HCT116 (cell line): Measurements from ENCODE around the gene SLC16A12. TPM values are rescaled to one million over a fixed set of nuclear protein-coding genes. Genes with fewer than 3 reads are reported as not detected.

ENCODE experiments used
- ATAC-seq: fragments of 200-7000 bp; cut with Tn5 transposase; 2 replicates; pipeline ENCODE4 v1.9.1; 2020; ENCODE audit warnings: mild to moderate bottlenecking, moderate library complexity
- BruUV-seq: library from RNA; stranded (reverse); fragments of 400-500 nt; replicated peaks from 2 replicates; lab custom pipeline; 2021; lab: Mats Ljungman, UMichigan
- CTCF ChIA-PET: fragments of 300-600 bp; sonication (Branson Sonifier 250); formaldehyde crosslinking; loops from one replicate; lab custom pipeline; 2021; ENCODE audit warnings: antibody characterized with exemption; lab: Charles Lee
- POLR2A ChIA-PET: fragments of 300-600, 350-600 bp; sonication (Branson Sonifier 250); formaldehyde crosslinking; loops from one replicate; lab custom pipeline; 2021; ENCODE audit warnings: antibody characterized with exemption; lab: Charles Lee
- RAD21 ChIA-PET, 2 experiments: fragments of 300-600 bp; sonication (Branson Sonifier 250); formaldehyde crosslinking; loops; one replicate each; lab custom pipeline; 2023; ENCODE audit warnings: low total read pairs in 2 of 2; ENCODE audit not compliant: uncharacterized antibody in 2 of 2, unreplicated experiment in 2 of 2, low non-redundant PET in 1 of 2; lab: Charles Lee
- DNase-seq: peaks from one replicate; pipeline ENCODE4 v3.0.0-alpha.2; 2010; ENCODE audit warnings: low read depth, low spot score
- H2AFZ ChIP-seq: fragments of 200-600 bp; shearing (Covaris generic), sonication (generic); 2 replicates; pipeline ENCODE4 v1.6.1; 2017; ENCODE audit warnings: low read depth, mixed run types, mixed read lengths, antibody characterized with exemption, low read length; ENCODE audit not compliant: poor library complexity, severe bottlenecking
- H3K27ac ChIP-seq: 2 replicates; pipeline ENCODE4 v1.5.1; 2012; ENCODE audit warnings: low read depth, low read length
- H3K27me3 ChIP-seq: fragments of 200-600 bp; sonication (generic); 2 replicates; pipeline ENCODE4 v1.6.1; 2016; ENCODE audit warnings: mixed run types, low read length, mixed read lengths; ENCODE audit not compliant: insufficient read depth
- H3K36me3 ChIP-seq, 2 experiments: fragments of 200-500 bp in 1 of 2; fragments of 200-600 bp in 1 of 2; sonication (Bioruptor generic) in 1 of 2; sonication (generic) in 1 of 2; 2 replicates each; pipeline versions ENCODE4 v1.5.1 to v1.6.1; 2014 to 2016; ENCODE audit warnings: low read length in 2 of 2, inconsistent platforms in 1 of 2, mixed read lengths in 1 of 2, mixed run types in 1 of 2; ENCODE audit not compliant: insufficient read depth in 2 of 2, control insufficient read depth in 1 of 2
- H3K4me1 ChIP-seq, 2 experiments: fragments of 200-600 bp in 1 of 2; sonication (generic) in 1 of 2; 2 replicates each; pipeline versions ENCODE4 v1.5.1 to v1.6.1; 2012 to 2017; ENCODE audit warnings: low read length in 2 of 2, inconsistent platforms in 1 of 2, mild to moderate bottlenecking in 1 of 2, mixed read lengths in 1 of 2, mixed run types in 1 of 2, moderate library complexity in 1 of 2; ENCODE audit not compliant: insufficient read depth in 2 of 2, control insufficient read depth in 1 of 2
- H3K4me2 ChIP-seq: fragments of 200-600 bp; sonication (generic); 2 replicates; pipeline ENCODE4 v1.6.1; 2017; ENCODE audit warnings: mixed run types, low read length, mixed read lengths
- H3K4me3 ChIP-seq, 2 experiments: fragments of 200-600 bp in 1 of 2; sonication (generic) in 1 of 2; replicated peaks in 1 of 2; 2 replicates each; pipeline ENCODE4 v1.5.1; 2011 to 2016; ENCODE audit warnings: low read length in 2 of 2, control low read depth in 1 of 2, low read depth in 1 of 2, mild to moderate bottlenecking in 1 of 2, mixed read lengths in 1 of 2, mixed run types in 1 of 2
- H3K79me2 ChIP-seq: fragments of 200-600 bp; sonication (generic); 2 replicates; pipeline ENCODE4 v1.6.1; 2017; ENCODE audit warnings: mild to moderate bottlenecking, mixed run types, low read length, moderate library complexity, mixed read lengths; ENCODE audit not compliant: insufficient read depth
- H3K9ac ChIP-seq: fragments of 200-600 bp; sonication (generic); 2 replicates; pipeline ENCODE4 v1.6.1; 2016; ENCODE audit warnings: low read length, mixed read lengths
- H3K9me2 ChIP-seq: fragments of 200-600 bp; sonication (generic), shearing (Covaris generic); 2 replicates; pipeline ENCODE4 v1.6.1; 2017; ENCODE audit warnings: mixed run types, mild to moderate bottlenecking, moderate library complexity; ENCODE audit not compliant: insufficient read depth
- H3K9me3 ChIP-seq, 2 experiments: fragments of 200-500 bp in 1 of 2; fragments of 200-600 bp in 1 of 2; sonication (Bioruptor generic) in 1 of 2; sonication (generic) in 1 of 2; 2 replicates each; pipeline ENCODE4 v1.6.1; 2014 to 2017; ENCODE audit warnings: low read length in 2 of 2, mixed read lengths in 2 of 2, inconsistent platforms in 1 of 2, low read depth in 1 of 2, mild to moderate bottlenecking in 1 of 2, mixed run types in 1 of 2, moderate library complexity in 1 of 2; ENCODE audit not compliant: control insufficient read depth in 1 of 2, insufficient read depth in 1 of 2
- H4K20me1 ChIP-seq: fragments of 200-600 bp; sonication (generic), shearing (Covaris generic); 2 replicates; pipeline ENCODE4 v1.6.1; 2017; ENCODE audit warnings: mixed run types, mild to moderate bottlenecking, moderate library complexity; ENCODE audit not compliant: insufficient read depth
- ATF3 ChIP-seq: IDR thresholded peaks from 2 replicates; pipeline ENCODE4 v1.6.1; 2012
- CBX3 ChIP-seq: IDR thresholded peaks from 2 replicates; pipeline ENCODE4 v1.6.1; 2012; ENCODE audit warnings: low read depth
- CTCF ChIP-seq, 3 experiments: fragments of 200-600 bp in 1 of 3; sonication (generic) in 1 of 3; IDR thresholded peaks in 2 of 3; conservative IDR thresholded peaks in 1 of 3; 2 replicates each; pipeline ENCODE4 v1.5.1; 2012 to 2017; ENCODE audit warnings: low read depth in 2 of 3, low read length in 2 of 3, antibody characterized with exemption in 1 of 3, borderline replicate concordance in 1 of 3, control low read depth in 1 of 3, mild to moderate bottlenecking in 1 of 3, mixed read lengths in 1 of 3, mixed run types in 1 of 3, moderate library complexity in 1 of 3; ENCODE audit not compliant: insufficient read depth in 1 of 3
- EGR1 ChIP-seq: IDR thresholded peaks from 2 replicates; pipeline ENCODE4 v1.6.1; 2012; ENCODE audit warnings: low read depth
- ELF1 ChIP-seq: IDR thresholded peaks from 2 replicates; pipeline ENCODE4 v1.6.1; 2012; ENCODE audit warnings: low read depth, borderline replicate concordance
- EZH2 ChIP-seq: fragments of 200-600 bp; sonication (generic); IDR thresholded peaks from 2 replicates; pipeline ENCODE4 v1.6.1; 2017; ENCODE audit warnings: antibody characterized with exemption, mixed run types
- EZH2phosphoT487 ChIP-seq: fragments of 200-600 bp; IDR thresholded peaks from 2 replicates; pipeline ENCODE4 v1.6.1; 2018; ENCODE audit warnings: antibody characterized with exemption, borderline replicate concordance
- FOSL1 ChIP-seq: IDR thresholded peaks from 2 replicates; pipeline ENCODE4 v1.6.1; 2012; ENCODE audit warnings: low read depth
- JUND ChIP-seq: IDR thresholded peaks from 2 replicates; pipeline ENCODE4 v1.6.1; 2012
- MAX ChIP-seq: IDR thresholded peaks from 2 replicates; pipeline ENCODE4 v1.6.1; 2012
- POLR2A ChIP-seq: IDR thresholded peaks from 2 replicates; pipeline ENCODE4 v1.7.0; 2011; ENCODE audit warnings: borderline replicate concordance; ENCODE audit not compliant: insufficient read depth, insufficient read length; ENCODE audit errors: extremely low read depth
- POLR2AphosphoS5 ChIP-seq: IDR thresholded peaks from 2 replicates; pipeline ENCODE4 v1.6.1; 2011; ENCODE audit warnings: mild to moderate bottlenecking, low read depth, low read length, moderate library complexity
- RAD21 ChIP-seq: IDR thresholded peaks from 2 replicates; pipeline ENCODE4 v1.6.1; 2012; ENCODE audit warnings: low read depth, mild to moderate bottlenecking
- SP1 ChIP-seq: IDR thresholded peaks from 2 replicates; pipeline ENCODE4 v1.6.1; 2012; ENCODE audit warnings: low read depth
- SRF ChIP-seq: IDR thresholded peaks from 2 replicates; pipeline ENCODE4 v1.6.1; 2012; ENCODE audit warnings: low read depth
- TCF7L2 ChIP-seq: IDR thresholded peaks from 2 replicates; pipeline ENCODE4 v1.7.0; 2011; ENCODE audit warnings: borderline replicate concordance, inconsistent platforms; ENCODE audit not compliant: insufficient read depth, insufficient read length; ENCODE audit errors: extremely low read depth
- YY1 ChIP-seq: IDR thresholded peaks from 2 replicates; pipeline ENCODE4 v1.6.1; 2011; ENCODE audit warnings: low read length, low read depth, moderate library complexity, mild to moderate bottlenecking; ENCODE audit not compliant: insufficient replicate concordance; ENCODE audit errors: extremely low read depth
- ZBTB33 ChIP-seq: IDR thresholded peaks from 2 replicates; pipeline ENCODE4 v1.6.1; 2011; ENCODE audit warnings: mild to moderate bottlenecking, low read length, moderate library complexity; ENCODE audit not compliant: insufficient replicate concordance; ENCODE audit errors: extremely low read depth
- ZNF274 ChIP-seq: fragments of 200-500 bp; sonication (Bioruptor generic); IDR thresholded peaks from 2 replicates; pipeline ENCODE4 v1.6.1; 2014; ENCODE audit warnings: mild to moderate bottlenecking, low read depth, low read length, inconsistent platforms
- intact Hi-C: fragments of 100-400 bp; cut with micrococcal nuclease; formaldehyde crosslinking; loops from 2 replicates; pipeline ENCODE4 v1.10.0; 2022
- total RNA-seq: library from RNA; stranded (reverse); gene quantifications from one replicate; pipeline ENCODE4 v1.2.1, GENCODE V29; 2021; ENCODE audit not compliant: unreplicated experiment

Gene SLC16A12
- total RNA-seq, 1 experiment from 2014 or later: not detected

GRCh38 chr10:89526358-89526757, 9.0 kb downstream of the SLC16A12 start:
- Histone ChIP-seq H3K4me2 (no peak overlapping the region), H4K20me1 (no peaks in the 10 kb centered on the region), H3K27ac (no peak overlapping the region), H3K27me3 (no peaks in the 10 kb centered on the region), H3K4me3 (no peak overlapping the region), H3K9me3 (no peaks in the 10 kb centered on the region), H3K9ac (no peak overlapping the region), H2AFZ (no peak overlapping the region), H3K79me2 (no peaks in the 10 kb centered on the region)
- ChIA-PET RAD21 (no interaction called here), CTCF (no interaction called here)
- ATAC-seq: no peak
- no peak for DNase-seq
- TF ChIP-seq ZNF274: no peak
- TF ChIP-seq POLR2A: no peak
- TF ChIP-seq ZBTB33: no peak
- no peak for TF ChIP-seq EZH2phosphoT487
- TF ChIP-seq FOSL1: no peak
- no peak for TF ChIP-seq CBX3
- TF ChIP-seq MAX: no peak
- TF ChIP-seq JUND: no peak
- TF ChIP-seq SP1: no peak
- TF ChIP-seq TCF7L2: no peak
- TF ChIP-seq ATF3: no peak
- TF ChIP-seq EGR1: no peak
- no peak for TF ChIP-seq YY1
- TF ChIP-seq CTCF (IDR thresholded peaks at IDR 0.05 in 2 of 3, conservative IDR thresholded peaks at IDR 0.05 in 1 of 3; ENCODE audit: borderline replicate concordance in 1 of 3, insufficient read depth in 1 of 3, low read depth in 2 of 3, low read length in 2 of 3): no peak
- no peak for TF ChIP-seq RAD21
- TF ChIP-seq SRF: no peak
- TF ChIP-seq EZH2: no peak
- no peak for TF ChIP-seq POLR2AphosphoS5
- TF ChIP-seq ELF1: no peak
- TF ChIP-seq, all 23 proteins: peak for 0
- POLR2A ChIA-PET: no interaction called here
- H3K4me1 ChIP-seq: peaks cover 0 to 5% of the 10 kb centered on the region in 2 experiments; a peak in 1 of 4 replicates
- intact Hi-C loops: no loop called here
- no TSS peak for BruUV-seq
- H3K9me2 ChIP-seq: no peaks in the 10 kb centered on the region
- H3K36me3 ChIP-seq: no peaks in the 10 kb centered on the region
